HL-60 (cell line): ENCODE measurements around the gene CLDN9.

Experiments used
- GABPA ChIP-seq: IDR thresholded peaks from 2 replicates; pipeline ENCODE4 v1.6.1; 2012; ENCODE audit warnings: low read depth
- POLR2AphosphoS5 ChIP-seq: IDR thresholded peaks from 2 replicates; pipeline ENCODE4 v1.6.1; 2012; ENCODE audit warnings: low read depth
- TF ChIP-seq, protein P1 (sequence below): IDR thresholded peaks from one replicate; pipeline ENCODE4 v1.5.1; 2011; ENCODE audit warnings: low read length, control low read depth, inconsistent platforms; ENCODE audit not compliant: insufficient read depth
- TF ChIP-seq, protein P2 (sequence below): IDR thresholded peaks from 2 replicates; pipeline ENCODE4 v1.6.1; 2012; ENCODE audit warnings: low read depth; ENCODE audit not compliant: insufficient replicate concordance

DNA sequence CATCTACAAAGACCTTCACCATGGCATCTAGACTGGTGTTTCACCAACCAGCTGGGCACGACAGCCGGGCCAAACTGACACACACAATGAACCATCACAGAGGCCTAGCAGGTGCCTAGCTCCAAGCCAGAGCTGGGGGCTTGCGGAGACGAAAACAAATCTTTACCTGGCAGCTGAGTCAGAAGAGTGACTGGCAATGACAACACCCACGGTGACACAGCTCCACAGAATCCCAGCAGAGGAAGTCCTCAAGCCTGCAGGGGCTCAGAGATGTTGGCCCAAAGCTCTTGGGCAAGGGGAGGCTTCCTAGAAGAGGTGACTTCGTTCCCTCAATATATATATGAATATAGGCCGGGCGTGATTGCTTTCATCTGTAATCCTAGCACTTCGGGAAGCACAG, 38.8 kb downstream of the CLDN9 start:
- TF ChIP-seq POLR2AphosphoS5 (no peak), GABPA (no peak)
- TF ChIP-seq, protein P1, sequence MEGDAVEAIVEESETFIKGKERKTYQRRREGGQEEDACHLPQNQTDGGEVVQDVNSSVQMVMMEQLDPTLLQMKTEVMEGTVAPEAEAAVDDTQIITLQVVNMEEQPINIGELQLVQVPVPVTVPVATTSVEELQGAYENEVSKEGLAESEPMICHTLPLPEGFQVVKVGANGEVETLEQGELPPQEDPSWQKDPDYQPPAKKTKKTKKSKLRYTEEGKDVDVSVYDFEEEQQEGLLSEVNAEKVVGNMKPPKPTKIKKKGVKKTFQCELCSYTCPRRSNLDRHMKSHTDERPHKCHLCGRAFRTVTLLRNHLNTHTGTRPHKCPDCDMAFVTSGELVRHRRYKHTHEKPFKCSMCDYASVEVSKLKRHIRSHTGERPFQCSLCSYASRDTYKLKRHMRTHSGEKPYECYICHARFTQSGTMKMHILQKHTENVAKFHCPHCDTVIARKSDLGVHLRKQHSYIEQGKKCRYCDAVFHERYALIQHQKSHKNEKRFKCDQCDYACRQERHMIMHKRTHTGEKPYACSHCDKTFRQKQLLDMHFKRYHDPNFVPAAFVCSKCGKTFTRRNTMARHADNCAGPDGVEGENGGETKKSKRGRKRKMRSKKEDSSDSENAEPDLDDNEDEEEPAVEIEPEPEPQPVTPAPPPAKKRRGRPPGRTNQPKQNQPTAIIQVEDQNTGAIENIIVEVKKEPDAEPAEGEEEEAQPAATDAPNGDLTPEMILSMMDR: no peak
- TF ChIP-seq, protein P2, sequence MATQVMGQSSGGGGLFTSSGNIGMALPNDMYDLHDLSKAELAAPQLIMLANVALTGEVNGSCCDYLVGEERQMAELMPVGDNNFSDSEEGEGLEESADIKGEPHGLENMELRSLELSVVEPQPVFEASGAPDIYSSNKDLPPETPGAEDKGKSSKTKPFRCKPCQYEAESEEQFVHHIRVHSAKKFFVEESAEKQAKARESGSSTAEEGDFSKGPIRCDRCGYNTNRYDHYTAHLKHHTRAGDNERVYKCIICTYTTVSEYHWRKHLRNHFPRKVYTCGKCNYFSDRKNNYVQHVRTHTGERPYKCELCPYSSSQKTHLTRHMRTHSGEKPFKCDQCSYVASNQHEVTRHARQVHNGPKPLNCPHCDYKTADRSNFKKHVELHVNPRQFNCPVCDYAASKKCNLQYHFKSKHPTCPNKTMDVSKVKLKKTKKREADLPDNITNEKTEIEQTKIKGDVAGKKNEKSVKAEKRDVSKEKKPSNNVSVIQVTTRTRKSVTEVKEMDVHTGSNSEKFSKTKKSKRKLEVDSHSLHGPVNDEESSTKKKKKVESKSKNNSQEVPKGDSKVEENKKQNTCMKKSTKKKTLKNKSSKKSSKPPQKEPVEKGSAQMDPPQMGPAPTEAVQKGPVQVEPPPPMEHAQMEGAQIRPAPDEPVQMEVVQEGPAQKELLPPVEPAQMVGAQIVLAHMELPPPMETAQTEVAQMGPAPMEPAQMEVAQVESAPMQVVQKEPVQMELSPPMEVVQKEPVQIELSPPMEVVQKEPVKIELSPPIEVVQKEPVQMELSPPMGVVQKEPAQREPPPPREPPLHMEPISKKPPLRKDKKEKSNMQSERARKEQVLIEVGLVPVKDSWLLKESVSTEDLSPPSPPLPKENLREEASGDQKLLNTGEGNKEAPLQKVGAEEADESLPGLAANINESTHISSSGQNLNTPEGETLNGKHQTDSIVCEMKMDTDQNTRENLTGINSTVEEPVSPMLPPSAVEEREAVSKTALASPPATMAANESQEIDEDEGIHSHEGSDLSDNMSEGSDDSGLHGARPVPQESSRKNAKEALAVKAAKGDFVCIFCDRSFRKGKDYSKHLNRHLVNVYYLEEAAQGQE: no peak
